HUDEP-2 (cell line): ENCODE results near the gene TMBIM1.
"Not testable (repeated sequence)": the region's sequence is repeated elsewhere in the genome, so short reads cannot be mapped to it uniquely, and the experiment has no call there.

Experiments used
- DNase-seq, 76 experiments: peaks; one replicate each; lab custom pipeline; 2025; ENCODE audit not compliant: unreplicated experiment in 76 of 76; lab: John Stamatoyannopoulos, UW

The TMBIM1 gene

DNA sequence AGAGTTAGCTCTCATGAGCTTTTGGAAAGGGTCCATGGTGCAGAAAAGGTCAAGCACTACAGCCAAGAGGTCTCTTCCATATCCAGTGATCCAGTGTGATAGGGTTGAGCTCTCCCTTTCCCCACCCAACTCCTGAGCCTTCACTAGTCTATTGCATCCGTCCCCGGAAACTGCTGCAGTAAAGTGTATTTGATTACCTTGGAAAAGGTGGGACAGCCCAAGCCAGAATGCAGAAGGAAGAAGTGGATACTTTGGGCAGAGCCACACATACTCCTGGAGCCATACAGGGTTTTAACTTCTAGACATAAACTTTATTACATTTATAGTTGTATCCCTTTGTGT is 18.4 kb downstream of the TMBIM1 start:
- DNase-seq = no peak

DNA sequence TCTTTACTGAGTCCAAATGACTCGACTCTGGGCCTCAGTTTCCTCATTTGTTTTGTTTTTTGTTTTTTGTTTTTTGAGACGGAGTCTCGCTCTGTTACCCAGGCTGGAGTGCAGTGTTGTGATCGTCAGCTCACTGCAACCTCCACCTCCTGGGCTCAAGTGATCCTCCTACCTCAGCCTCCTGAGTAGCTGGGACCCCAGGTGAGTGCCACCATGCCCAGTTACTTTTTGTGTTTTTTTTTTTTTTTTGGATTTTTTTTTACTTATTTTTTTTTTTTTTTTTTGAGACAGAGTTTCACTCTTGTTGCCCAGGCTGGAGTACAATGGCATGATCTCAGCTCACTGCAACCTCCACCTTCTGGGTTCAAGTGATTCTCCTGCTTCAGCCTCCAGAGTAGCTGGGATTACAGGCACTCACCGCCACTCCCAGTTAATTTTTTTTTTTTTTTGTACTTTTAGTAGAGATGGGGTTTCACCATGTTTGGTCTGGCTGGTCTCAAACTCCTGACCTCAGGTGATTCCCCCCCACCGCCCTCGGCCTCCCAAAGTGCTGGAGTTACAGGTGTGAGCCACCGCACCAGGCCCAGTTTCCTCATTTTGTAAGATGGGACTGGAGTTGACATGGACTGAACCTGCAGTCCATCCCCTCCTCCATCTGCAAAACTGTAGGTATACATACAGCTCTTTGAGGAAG is 18.9 kb downstream of the TMBIM1 start:
- DNase-seq = not testable (repeated sequence)

DNA sequence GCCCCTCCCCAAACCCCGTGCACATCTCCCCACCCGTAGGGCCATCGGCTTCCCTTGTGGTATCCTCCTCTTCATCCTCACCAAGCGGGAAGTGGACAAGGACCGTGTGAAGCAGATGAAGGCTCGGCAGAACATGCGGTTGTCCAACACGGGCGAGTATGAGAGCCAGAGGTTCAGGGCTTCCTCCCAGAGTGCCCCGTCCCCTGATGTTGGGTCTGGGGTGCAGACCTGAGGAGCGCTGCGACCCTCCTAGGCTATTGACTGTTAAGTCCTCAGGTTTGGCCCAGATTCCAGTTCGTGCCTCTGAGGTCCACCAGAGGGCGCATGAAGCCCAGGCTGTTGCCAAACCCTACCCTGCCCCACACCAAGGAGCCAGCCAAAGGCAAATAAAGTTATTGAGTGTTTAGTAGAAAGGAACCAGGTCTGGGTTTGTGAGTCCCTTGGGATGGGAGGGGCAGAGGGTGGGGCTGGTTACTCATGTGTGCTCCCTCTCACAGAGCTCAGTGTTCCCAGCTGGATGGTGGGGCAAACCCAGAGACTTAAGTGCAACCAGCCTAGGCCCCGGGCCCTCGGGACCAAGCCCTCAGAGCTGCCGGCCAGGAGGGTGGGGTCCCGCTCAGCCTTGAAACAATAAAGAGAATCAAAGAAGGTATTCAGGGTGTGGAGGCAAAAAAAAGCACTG is 19.6 kb downstream of the TMBIM1 start:
- peak in 74 of 76 experiments; percentile 26 to 93 (median 78) for DNase-seq

DNA sequence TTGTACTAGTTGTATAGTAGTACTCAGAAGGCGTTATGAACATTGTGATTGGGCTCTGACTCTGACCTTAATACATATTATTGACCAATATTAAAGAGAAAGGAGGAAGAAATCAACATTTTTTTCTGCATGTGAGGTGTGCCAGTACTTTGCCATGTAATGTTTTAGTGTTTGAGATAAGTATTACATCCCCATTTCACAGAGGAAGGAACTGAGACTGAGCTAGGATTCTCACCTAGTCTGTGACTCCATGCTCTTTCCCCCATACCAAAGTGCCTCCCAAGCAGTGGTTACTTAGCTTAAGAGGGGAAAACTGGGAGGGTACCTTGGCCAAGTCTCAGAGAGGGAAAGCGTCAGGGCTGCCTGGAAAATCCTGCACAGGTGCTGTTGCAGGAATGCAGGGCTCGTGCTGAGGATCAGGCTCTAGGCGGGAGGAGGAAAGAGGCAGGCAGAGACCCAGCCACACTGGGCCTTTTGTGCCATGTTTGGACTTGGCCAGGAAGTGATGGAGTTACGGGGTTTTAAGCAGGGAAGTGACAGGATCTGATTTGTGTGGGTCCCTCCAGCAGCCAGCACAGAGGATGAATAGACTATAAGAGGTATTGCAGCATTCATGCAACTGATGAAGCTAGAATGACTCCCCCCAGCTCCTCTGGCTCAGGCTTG is 20.3 kb downstream of the TMBIM1 start:
- DNase-seq = no peak

DNA sequence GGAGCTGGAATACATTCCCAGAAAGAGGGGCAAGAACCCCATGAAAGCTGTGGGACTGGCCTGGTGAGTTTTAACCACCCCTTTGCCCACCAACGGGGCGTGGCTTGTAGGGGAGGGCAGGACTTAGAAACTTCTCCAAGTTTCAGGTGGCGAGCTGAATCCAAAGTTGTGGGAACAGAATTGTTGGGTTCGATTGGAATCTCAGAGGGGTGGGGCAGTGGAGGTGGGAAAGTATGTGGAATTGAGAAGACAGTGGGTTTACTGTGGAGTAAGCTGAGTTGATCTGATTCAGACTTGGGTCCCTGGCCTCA is 20.9 kb downstream of the TMBIM1 start:
- DNase-seq = peak in 2 of 76 experiments; percentile 5 to 33

DNA sequence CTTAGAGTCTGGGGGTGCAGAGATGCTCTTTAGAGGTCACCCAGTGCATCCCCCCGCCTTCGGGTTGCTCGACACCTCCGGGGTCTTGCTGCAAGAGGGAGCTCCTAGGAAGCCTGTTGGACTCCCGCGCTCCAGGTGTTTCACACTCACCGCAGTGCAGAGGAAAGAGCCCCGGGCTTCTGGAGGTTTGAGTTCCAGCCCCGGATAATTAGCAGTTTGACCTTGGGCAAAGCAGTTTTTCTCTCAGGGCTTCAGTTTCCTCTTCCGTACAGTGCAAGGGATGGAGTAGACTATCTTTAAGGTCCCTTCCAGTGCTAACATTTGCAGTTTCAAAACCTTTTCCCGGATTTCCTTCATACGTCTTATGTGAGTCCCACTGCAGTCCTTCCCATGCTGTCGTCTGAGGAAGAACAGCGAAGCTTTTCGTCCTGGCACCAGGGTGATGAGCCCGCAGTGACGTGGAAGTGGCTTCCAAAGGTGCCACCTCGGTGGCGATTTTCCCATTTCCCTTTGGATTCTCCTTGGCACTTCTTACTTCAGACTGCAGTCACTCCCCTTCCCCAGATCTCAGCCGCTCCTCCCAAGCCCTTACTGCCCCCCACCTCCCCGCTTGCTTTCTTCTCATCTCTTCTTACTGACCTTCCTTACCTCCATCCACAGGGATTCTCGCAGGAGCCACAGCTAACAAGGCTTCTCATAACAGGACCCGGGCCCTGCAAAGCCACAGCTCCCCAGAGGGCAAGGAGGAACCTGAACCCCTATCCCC is 21.4 kb downstream of the TMBIM1 start:
- peak in 2 of 76 experiments; percentile 29 to 33 for DNase-seq

DNA sequence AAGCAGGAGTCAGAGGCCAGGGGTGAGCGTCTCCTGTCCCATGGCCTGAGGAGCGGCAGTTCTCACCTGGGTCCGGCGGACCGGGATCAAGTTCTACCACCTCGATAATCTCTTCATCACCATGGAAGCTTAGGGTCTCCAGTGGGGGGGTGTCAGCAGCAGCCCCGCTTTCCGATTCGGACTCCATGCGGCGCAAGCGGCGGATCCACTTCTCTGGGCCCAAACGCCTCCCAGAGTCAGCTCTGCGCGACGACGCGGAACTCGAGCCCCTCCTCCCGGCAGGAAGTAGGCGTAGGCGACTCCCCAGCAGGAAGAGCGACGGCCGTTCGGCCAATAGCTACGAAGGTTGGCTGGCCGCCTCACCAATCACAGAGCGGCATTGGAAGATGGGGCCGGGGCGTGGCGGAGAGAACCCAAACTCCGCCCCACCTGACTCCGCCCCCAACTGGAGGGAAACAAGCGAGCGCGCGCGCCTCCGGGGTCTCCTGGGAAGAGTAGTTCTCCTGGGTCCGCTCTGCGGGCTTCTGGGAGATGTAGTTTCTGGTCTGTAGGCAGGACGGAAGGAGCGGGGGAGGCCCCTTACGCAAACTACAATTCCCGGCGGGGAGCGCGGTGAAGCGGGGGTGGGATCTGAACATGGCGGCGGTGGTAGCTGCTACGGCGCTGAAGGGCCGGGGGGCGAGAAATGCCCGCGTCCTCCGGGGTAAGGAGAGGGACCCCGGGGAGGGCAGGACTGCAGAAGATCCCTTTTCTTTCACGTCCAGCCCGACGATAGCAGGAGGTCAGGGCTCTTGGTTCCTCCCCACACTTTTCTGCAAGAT is 22.2 kb downstream of the TMBIM1 start, which contains the start of the genes AAMP and PNKD:
AAMP (minus strand) TSS at position 238 of the 821 bp plus-strand sequence; CDS start at position 187, 51 bp downstream.
PNKD (plus strand) TSS at position 620 of the 821 bp plus-strand sequence; CDS start at position 637, 17 bp downstream.
- DNase-seq = peak in 75 of 76 experiments; percentile 90 to 100 (median 99)

DNA sequence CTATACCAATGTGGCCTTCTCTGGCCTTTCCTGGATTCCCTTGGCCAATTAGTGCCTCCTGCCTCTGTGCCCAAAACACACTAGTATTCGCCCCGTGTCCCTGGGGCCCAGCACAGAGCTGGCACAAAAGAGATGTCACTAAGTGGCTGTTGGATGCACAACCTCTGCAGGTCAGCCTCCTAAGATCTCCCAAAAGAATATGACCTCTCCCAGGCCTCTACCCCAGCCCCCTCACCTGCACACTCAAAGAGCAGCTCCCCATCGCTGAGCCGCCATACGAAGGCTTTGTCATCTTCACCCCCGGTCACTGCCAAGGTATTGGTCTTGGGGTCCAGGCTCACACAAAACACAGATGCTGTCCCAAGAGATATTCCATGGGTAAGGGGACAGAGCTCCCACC is 25.0 kb downstream of the TMBIM1 start:
- DNase-seq = no peak

DNA sequence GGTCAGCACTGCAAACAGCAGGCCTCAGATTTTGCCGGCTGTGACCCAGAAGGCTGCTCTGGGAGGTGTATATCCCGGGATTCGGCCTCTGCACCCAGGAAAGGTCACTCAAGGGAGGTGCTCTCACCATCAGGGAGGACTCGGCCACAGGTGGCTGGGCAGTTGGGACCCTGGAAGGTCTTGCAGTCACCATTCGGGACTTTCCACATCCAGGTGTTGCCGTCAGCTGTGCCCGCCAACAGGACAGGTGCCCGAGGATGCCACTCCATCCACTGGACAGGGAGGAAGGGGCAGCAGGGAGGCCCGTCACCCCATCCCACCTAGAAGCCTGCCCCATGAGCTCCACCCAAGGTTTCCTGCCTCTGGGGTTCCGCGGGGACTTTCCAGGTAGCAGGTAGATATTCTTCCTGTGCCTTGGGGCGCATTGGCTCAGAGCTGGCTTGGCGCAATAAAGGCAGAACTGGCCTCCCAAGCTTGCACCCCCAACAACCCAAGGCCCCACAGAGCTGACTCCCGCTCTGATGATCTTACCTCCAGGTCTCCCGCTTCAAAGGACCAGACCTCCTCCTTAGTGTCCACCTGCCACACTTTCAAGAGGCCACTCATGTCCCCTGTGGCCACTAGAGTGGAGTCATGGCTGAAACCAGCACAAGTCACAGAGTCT is 25.9 kb downstream of the TMBIM1 start:
- no peak for DNase-seq

DNA sequence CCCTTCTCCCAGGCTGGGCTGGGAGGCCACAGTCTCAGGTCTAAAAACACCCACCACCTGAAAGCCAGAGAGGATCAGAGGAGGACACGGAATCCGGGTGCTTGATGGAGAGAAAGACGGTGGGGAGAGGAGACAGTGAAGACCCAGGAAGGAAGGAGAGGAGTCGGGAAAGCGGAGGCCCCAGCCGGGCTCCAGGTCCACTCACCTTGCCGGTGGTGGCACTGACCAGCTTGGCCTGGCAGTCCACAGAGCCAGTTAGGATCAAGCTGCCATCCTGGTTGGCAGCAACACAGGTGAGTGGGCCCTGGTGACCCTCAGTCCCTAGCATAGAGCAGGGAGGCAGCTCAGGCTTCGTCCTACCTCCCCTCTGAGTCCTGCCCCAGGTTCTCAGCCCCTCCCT is 26.7 kb downstream of the TMBIM1 start:
- no peak for DNase-seq

DNA sequence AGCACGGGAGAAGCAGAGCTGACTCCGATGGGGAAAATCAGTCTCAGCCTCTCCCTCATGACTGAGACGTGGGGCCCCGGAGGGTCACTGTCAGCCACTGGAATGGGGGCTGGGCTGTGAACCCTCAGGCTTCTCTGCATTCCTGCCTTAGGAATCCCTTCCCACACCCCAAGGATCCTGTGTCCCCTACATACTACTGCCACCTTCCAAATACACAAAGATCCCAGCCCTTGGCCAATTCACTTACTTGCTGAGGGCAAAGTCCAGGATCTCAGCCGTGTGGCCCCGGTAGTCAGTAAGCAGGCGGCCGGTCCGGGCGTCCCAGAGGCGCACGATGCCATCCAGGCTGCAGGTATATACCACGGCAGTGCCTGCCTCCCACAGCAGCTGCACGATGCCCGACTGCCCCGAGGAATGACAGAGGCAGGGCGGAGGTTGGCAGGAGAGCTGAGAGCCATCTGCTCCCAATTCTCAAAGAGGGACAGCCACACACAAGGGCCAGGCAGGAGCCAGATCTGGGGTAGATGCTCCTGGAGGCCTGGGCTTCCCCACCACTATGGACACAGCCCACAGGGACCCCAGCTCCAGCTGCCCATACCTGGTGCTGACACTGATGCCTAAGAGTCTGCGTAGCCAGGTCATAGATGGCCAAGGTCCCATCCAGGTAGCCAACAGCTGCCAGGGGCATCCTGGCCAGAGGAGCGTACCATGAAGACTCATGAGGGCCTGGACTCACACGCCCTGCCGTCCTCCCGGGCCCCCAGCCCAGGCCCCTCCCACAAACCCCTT is 27.3 kb downstream of the TMBIM1 start:
- no peak for DNase-seq

DNA sequence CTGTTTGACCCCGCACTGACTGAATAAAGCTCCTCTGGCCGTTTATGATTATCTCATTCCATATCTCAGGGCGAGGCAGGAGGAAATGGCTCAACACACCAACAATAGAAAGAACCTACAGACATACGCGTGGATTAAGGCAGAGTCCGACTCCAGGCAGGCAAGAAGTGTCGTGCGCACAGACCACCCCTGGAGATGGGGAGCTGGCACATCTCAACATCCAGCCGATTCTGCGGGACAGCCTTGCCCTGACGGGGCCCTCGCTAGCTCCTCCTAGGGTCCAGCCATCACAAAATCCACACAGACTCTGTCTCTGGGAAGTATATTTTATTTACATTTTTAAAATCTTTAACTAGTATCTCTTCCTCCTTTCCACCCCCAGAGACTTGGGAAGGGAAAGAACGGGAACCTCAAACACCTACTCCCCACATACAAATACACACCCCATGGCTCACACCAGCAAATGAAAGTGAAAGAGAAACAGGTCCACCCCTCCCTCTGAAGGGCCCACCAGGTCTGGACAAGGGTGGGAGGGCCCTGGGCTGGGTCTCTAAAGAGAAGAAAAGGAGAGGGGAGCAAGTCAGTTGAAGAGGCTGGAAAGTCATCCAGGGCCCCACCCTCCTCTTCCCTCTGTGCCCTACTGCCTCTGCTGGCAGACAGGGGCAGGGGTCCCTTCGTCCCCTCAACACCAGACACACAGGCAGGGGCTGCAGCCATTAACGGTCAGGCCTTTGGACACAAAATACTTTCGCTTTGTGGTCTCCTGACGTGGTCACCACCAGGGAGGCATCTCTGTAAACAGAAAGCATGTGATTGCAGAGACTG is 28.3 kb downstream of the TMBIM1 start:
- DNase-seq = no peak

DNA sequence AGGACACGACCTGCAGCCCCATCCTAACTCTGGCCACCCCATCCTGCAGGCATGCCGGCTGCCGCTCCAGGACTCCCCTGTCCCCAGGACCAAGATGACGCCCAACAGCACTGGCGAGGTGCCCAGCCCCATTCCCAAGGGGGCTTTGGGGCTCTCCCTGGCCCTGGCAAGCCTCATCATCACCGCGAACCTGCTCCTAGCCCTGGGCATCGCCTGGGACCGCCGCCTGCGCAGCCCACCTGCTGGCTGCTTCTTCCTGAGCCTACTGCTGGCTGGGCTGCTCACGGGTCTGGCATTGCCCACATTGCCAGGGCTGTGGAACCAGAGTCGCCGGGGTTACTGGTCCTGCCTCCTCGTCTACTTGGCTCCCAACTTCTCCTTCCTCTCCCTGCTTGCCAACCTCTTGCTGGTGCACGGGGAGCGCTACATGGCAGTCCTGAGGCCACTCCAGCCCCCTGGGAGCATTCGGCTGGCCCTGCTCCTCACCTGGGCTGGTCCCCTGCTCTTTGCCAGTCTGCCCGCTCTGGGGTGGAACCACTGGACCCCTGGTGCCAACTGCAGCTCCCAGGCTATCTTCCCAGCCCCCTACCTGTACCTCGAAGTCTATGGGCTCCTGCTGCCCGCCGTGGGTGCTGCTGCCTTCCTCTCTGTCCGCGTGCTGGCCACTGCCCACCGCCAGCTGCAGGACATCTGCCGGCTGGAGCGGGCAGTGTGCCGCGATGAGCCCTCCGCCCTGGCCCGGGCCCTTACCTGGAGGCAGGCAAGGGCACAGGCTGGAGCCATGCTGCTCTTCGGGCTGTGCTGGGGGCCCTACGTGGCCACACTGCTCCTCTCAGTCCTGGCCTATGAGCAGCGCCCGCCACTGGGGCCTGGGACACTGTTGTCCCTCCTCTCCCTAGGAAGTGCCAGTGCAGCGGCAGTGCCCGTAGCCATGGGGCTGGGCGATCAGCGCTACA is 29.4 kb downstream of the TMBIM1 start:
- no peak for DNase-seq

DNA sequence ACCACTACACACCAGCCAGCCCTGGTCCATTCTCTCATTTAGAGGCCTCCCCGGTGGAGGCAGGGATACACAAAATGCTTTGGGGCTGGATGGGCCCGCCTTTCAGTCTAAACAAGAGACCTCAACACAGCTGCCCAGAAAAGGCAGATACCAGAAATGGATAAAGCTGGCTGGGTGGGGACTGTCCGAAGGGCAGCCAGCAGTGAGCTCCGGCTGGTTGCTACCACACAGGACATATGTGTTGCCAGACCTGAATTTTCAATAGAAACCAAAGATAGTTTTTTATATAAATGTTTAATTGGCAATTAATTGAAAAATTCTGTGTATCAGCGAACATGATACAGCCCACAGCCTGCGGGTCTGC is 30.1 kb downstream of the TMBIM1 start:
- DNase-seq = no peak

DNA sequence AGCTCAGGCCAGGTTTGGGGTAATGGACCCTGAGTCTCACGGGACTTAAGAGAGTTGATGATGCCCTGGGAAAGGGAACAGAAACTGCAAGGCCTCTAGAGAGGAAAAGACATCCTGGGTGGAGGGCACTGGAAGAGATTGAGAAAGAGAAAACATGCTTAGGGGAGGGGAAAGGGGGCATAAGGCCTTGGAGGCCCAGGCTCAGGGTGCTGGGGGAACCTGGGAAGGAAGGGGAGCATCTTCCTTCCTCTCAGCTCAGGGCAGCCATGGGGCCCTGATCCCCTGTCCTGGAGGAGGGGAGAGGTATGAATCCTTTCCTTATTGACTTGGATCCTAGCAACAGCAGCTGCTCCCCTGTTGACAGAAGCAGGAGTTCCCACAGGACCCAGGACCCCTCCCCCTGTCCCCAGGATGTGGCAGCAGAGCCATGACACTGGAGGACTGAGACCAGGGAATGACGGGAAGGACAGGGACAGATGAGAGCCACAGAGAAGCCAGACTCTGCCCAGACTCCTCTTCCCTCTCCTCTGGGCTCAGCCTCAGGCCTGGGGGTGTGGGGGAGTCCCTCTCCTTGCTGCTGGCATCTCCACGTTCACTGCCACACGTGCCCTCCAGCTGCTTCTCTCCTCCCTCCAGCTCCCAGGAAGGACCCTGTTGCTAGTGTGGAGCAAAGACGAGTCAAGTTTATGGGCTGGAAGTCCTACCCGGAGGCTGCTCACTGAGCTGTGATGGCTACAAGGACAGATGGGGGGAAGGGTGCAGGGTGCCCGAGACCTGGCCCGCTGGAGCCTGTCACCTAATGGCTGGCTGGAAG is 30.7 kb downstream of the TMBIM1 start:
- no peak for DNase-seq

DNA sequence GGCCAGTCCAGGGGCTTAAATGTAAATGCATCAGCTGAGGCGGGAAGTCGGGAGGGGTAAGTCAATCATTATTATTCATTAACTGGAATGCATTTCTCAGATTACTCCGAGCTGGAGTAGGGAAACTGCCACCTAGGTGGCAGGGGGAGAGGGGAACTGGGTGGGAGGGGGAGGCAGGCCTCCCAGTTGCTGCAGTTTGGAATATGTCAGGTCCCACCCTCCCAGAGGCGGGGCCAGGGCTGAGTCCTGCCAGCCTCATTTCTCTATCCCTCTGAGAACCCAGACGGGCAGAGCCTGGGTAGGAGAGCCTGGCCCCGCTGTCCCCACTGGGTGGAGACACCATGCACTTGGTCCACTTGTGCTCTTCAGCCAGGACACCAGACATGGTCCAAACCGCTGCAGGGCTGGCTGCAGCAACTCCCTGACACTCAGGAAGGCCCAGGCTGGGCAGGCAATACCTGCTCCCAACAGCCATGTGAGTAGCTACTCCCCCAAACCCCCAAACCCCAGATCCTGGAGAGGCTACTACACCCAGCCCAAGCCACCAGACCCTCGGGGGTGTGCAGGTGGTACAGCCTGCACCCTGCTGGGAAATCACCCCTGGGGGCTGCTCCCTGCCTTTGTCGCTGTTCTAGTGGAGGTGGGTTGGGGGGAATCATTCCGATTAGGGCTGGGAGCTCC is 31.4 kb downstream of the TMBIM1 start, which contains the start of gene GPBAR1:
GPBAR1 (plus strand) TSS at position 274 of the 681 bp plus-strand sequence. CDS start 1,710 bp downstream, outside the sequence.
- DNase-seq = peak in 4 of 76 experiments; percentile 7 to 14 (median 12)
